CD4-positive, CD25-positive, alpha-beta regulatory T cell (primary cell): ENCODE data around the gene VEGFC. TPM values are rescaled to one million over a fixed set of nuclear protein-coding genes. Genes with fewer than 3 reads are reported as not detected.

Source experiments
- ATAC-seq, 2 donors: fragments of 150-1000 bp; cut with Tn5 transposase; one replicate each; pipeline ENCODE4 v1.10.0; 2021; ENCODE audit warnings: low read depth in 2 of 2, moderate number of reproducible peaks in 2 of 2, moderate library complexity in 1 of 2
- DNase-seq, 3 donors: peaks; one replicate each; pipeline versions ENCODE4 v3.0.0 to v3.0.0-alpha.2; 2012 to 2022; ENCODE audit warnings: mixed read lengths in 1 of 3
- H3K27ac ChIP-seq: one replicate; pipeline ENCODE4 v1.7.0; 2013; ENCODE audit warnings: mild to moderate bottlenecking, low read length; ENCODE audit not compliant: insufficient read depth, poor library complexity, severe bottlenecking
- H3K27me3 ChIP-seq: one replicate; pipeline ENCODE4 v1.7.0; 2013; ENCODE audit warnings: low read length; ENCODE audit not compliant: control insufficient read depth, insufficient read depth
- H3K36me3 ChIP-seq: one replicate; pipeline ENCODE4 v1.7.0; 2013; ENCODE audit warnings: mild to moderate bottlenecking, low read length, moderate library complexity; ENCODE audit not compliant: control insufficient read depth, insufficient read depth
- H3K4me1 ChIP-seq: 2 replicates; pipeline ENCODE4 v1.7.0; 2013; ENCODE audit warnings: mild to moderate bottlenecking, low read length; ENCODE audit not compliant: insufficient read depth, control insufficient read depth, poor library complexity, severe bottlenecking
- H3K4me3 ChIP-seq: one replicate; pipeline ENCODE4 v1.7.0; 2013; ENCODE audit warnings: low read depth, mild to moderate bottlenecking, low read length, moderate library complexity
- H3K9me3 ChIP-seq, 2 experiments: 1 replicate in 1 of 2; 2 replicates in 1 of 2; pipeline ENCODE4 v1.7.0; 2013; ENCODE audit warnings: low read length in 2 of 2, mild to moderate bottlenecking in 1 of 2, moderate library complexity in 1 of 2; ENCODE audit not compliant: control insufficient read depth in 2 of 2
- H3K27ac Mint-ChIP-seq, 3 donors: one replicate each; pipeline ENCODE4 v1.8.0; 2020 to 2022; ENCODE audit warnings: mild to moderate bottlenecking in 3 of 3, mixed read lengths in 3 of 3, moderate library complexity in 2 of 3
- H3K27me3 Mint-ChIP-seq: one replicate; pipeline ENCODE4 v1.8.0; 2022; ENCODE audit warnings: mild to moderate bottlenecking, mixed read lengths
- H3K36me3 Mint-ChIP-seq: one replicate; pipeline ENCODE4 v1.8.0; 2020; ENCODE audit warnings: mixed read lengths
- H3K4me1 Mint-ChIP-seq, 4 donors: one replicate each; pipeline ENCODE4 v1.8.0; 2020 to 2022; ENCODE audit warnings: mixed read lengths in 4 of 4, mild to moderate bottlenecking in 1 of 4
- H3K4me3 Mint-ChIP-seq, 4 donors: one replicate each; pipeline ENCODE4 v1.8.0; 2020 to 2022; ENCODE audit warnings: mild to moderate bottlenecking in 4 of 4, mixed read lengths in 4 of 4, moderate library complexity in 3 of 4
- H3K9me3 Mint-ChIP-seq, 7 donors: one replicate each; pipeline ENCODE4 v1.8.0; 2020 to 2022; ENCODE audit warnings: mixed read lengths in 7 of 7, mild to moderate bottlenecking in 3 of 7, moderate library complexity in 2 of 7
- polyA plus RNA-seq, 4 donors: library from polyadenylated mRNA; unstranded; fragments of 300-500 nt; fragmentation: Illumina TruSeq; gene quantifications; one replicate each; pipeline ENCODE4 v1.2.3, GENCODE V29; 2021
- total RNA-seq: library from RNA; stranded (reverse); gene quantifications from one replicate; pipeline ENCODE4 v1.2.3, GENCODE V29; 2022

Gene VEGFC
- total and polyA plus RNA-seq, 5 donors from 2014 or later, result not detected

- no peak overlapping the region for H3K27ac Mint-ChIP-seq
- DNase-seq (no peak), ATAC-seq (no peak)
- no peaks in the 10 kb centered on the region for H3K27me3 Mint-ChIP-seq
- no peak overlapping the region for H3K27ac ChIP-seq
- H3K4me1 ChIP-seq, result no peaks in the 10 kb centered on the region
- H3K4me3 Mint-ChIP-seq, result no peak overlapping the region
- H3K9me3 ChIP-seq, result no peaks in the 10 kb centered on the region
- no peaks in the 10 kb centered on the region for H3K27me3 ChIP-seq
- no peaks in the 10 kb centered on the region for H3K4me1 Mint-ChIP-seq
- H3K9me3 Mint-ChIP-seq, result peaks cover 0 to 3% (median 0%) of the 10 kb centered on the region in 7 donors
- no peaks in the 10 kb centered on the region for H3K36me3 ChIP-seq
- no peaks in the 10 kb centered on the region for H3K36me3 Mint-ChIP-seq
- no peak overlapping the region for H3K4me3 ChIP-seq
These were observed 116.9 kb downstream of the VEGFC start for GRCh38 chr4:176675810-176676209.

- no peaks in the 10 kb centered on the region for H3K9me3 ChIP-seq
- Mint-ChIP-seq H3K4me3 (no peak overlapping the region), H3K27me3 (no peaks in the 10 kb centered on the region), H3K4me1 (no peaks in the 10 kb centered on the region), H3K36me3 (no peaks in the 10 kb centered on the region), H3K9me3 (peaks cover 0 to 2% (median 0%) of the 10 kb centered on the region in 7 donors), H3K27ac (peak overlapping the region in 1 of 3 donors; percentile 26)
- H3K27ac ChIP-seq, result no peak overlapping the region
- H3K4me3 ChIP-seq, result no peak overlapping the region
- H3K4me1 ChIP-seq, result no peaks in the 10 kb centered on the region
- no peak for ATAC-seq
- H3K36me3 ChIP-seq, result no peaks in the 10 kb centered on the region
- DNase-seq, result no peak
- H3K27me3 ChIP-seq, result no peaks in the 10 kb centered on the region
These were observed 121.2 kb downstream of the VEGFC start for GRCh38 chr4:176671532-176671931.

GRCh38 chr4:176668324-176668723 is 124.4 kb downstream of the VEGFC start:
- Histone ChIP-seq H3K4me3 (no peak overlapping the region), H3K27me3 (no peaks in the 10 kb centered on the region), H3K4me1 (no peaks in the 10 kb centered on the region), H3K9me3 (no peaks in the 10 kb centered on the region), H3K27ac (no peak overlapping the region), H3K36me3 (no peaks in the 10 kb centered on the region)
- peaks cover 0 to 3% (median 0%) of the 10 kb centered on the region in 7 donors for H3K9me3 Mint-ChIP-seq
- no peak overlapping the region for H3K27ac Mint-ChIP-seq
- ATAC-seq (no peak), DNase-seq (no peak)
- H3K36me3 Mint-ChIP-seq, result no peaks in the 10 kb centered on the region
- no peak overlapping the region for H3K4me3 Mint-ChIP-seq
- H3K27me3 Mint-ChIP-seq, result no peaks in the 10 kb centered on the region
- H3K4me1 Mint-ChIP-seq, result no peaks in the 10 kb centered on the region

GRCh38 chr4:176664964-176665363 is 127.8 kb downstream of the VEGFC start:
- Mint-ChIP-seq H3K27me3 (no peaks in the 10 kb centered on the region), H3K4me1 (no peaks in the 10 kb centered on the region), H3K36me3 (no peaks in the 10 kb centered on the region), H3K4me3 (no peak overlapping the region), H3K27ac (no peak overlapping the region), H3K9me3 (peaks cover 0 to 6% (median 0%) of the 10 kb centered on the region in 7 donors)
- H3K36me3 ChIP-seq, result no peaks in the 10 kb centered on the region
- H3K27me3 ChIP-seq, result no peaks in the 10 kb centered on the region
- DNase-seq (no peak), ATAC-seq (no peak)
- H3K9me3 ChIP-seq, result no peaks in the 10 kb centered on the region
- H3K4me1 ChIP-seq, result no peaks in the 10 kb centered on the region
- no peak overlapping the region for H3K27ac ChIP-seq
- no peak overlapping the region for H3K4me3 ChIP-seq

- no peak for DNase-seq
- Histone ChIP-seq H3K36me3 (no peaks in the 10 kb centered on the region), H3K27me3 (no peaks in the 10 kb centered on the region), H3K27ac (no peak overlapping the region), H3K9me3 (no peaks in the 10 kb centered on the region), H3K4me3 (no peak overlapping the region), H3K4me1 (no peaks in the 10 kb centered on the region)
- ATAC-seq, result no peak
- H3K4me3 Mint-ChIP-seq, result no peak overlapping the region
- H3K4me1 Mint-ChIP-seq, result no peaks in the 10 kb centered on the region
- no peak overlapping the region for H3K27ac Mint-ChIP-seq
- H3K27me3 Mint-ChIP-seq, result no peaks in the 10 kb centered on the region
- H3K9me3 Mint-ChIP-seq, result peaks cover 0 to 10% (median 2%) of the 10 kb centered on the region in 7 donors
- no peaks in the 10 kb centered on the region for H3K36me3 Mint-ChIP-seq
These were observed 132.2 kb downstream of the VEGFC start for GRCh38 chr4:176660561-176660960.

- H3K4me1 ChIP-seq, result no peaks in the 10 kb centered on the region
- Mint-ChIP-seq H3K27ac (no peak overlapping the region), H3K9me3 (peaks cover 0 to 6% (median 2%) of the 10 kb centered on the region in 7 donors), H3K27me3 (no peaks in the 10 kb centered on the region), H3K4me1 (no peaks in the 10 kb centered on the region), H3K4me3 (no peak overlapping the region), H3K36me3 (no peaks in the 10 kb centered on the region)
- H3K27me3 ChIP-seq, result no peaks in the 10 kb centered on the region
- no peak for ATAC-seq
- no peaks in the 10 kb centered on the region for H3K36me3 ChIP-seq
- no peak overlapping the region for H3K4me3 ChIP-seq
- H3K27ac ChIP-seq, result no peak overlapping the region
- no peaks in the 10 kb centered on the region for H3K9me3 ChIP-seq
- no peak for DNase-seq
These were observed 136.6 kb downstream of the VEGFC start for GRCh38 chr4:176656108-176656507.

- no peak overlapping the region for H3K4me3 Mint-ChIP-seq
- H3K27ac Mint-ChIP-seq, result no peak overlapping the region
- peaks cover 0 to 6% (median 2%) of the 10 kb centered on the region in 7 donors for H3K9me3 Mint-ChIP-seq
- Histone ChIP-seq H3K4me1 (no peaks in the 10 kb centered on the region), H3K4me3 (no peak overlapping the region), H3K27me3 (no peaks in the 10 kb centered on the region), H3K9me3 (no peaks in the 10 kb centered on the region), H3K36me3 (no peaks in the 10 kb centered on the region), H3K27ac (no peak overlapping the region)
- no peak for ATAC-seq
- H3K27me3 Mint-ChIP-seq, result no peaks in the 10 kb centered on the region
- no peaks in the 10 kb centered on the region for H3K4me1 Mint-ChIP-seq
- no peak for DNase-seq
- H3K36me3 Mint-ChIP-seq, result no peaks in the 10 kb centered on the region
These were observed 138.0 kb downstream of the VEGFC start for GRCh38 chr4:176654565-176655216.
